Vagina (tissue), 2 donors: ENCODE results near the gene ELAC2. TPM values are rescaled to one million over a fixed set of nuclear protein-coding genes. Genes with fewer than 3 reads are reported as not detected.

Source experiments
- DNase-seq, 2 donors: peaks; one replicate each; pipeline ENCODE4 v3.0.0-alpha.2; 2017; ENCODE audit errors: extremely low spot score in 2 of 2
- H3K27ac ChIP-seq: fragments of 200-600 bp; sonication (generic); one replicate; pipeline ENCODE4 v1.5.1; 2019
- H3K27me3 ChIP-seq: fragments of 200-600 bp; sonication (generic); one replicate; pipeline ENCODE4 v1.5.1; 2019
- H3K36me3 ChIP-seq, 2 donors: fragments of 200-600 bp; sonication (generic); one replicate each; pipeline ENCODE4 v1.5.1; 2017 to 2019
- H3K4me1 ChIP-seq: fragments of 200-600 bp; sonication (generic); one replicate; pipeline ENCODE4 v1.5.1; 2019
- H3K4me3 ChIP-seq, 2 donors: fragments of 200-600 bp; sonication (generic); 1 replicate in 1 of 2; 2 replicates in 1 of 2; pipeline ENCODE4 v1.5.1; 2016 to 2019
- H3K9me3 ChIP-seq: fragments of 200-600 bp; sonication (generic); one replicate; pipeline ENCODE4 v1.5.1; 2019
- CTCF ChIP-seq, 3 experiments: fragments of 450-650 bp in 2 of 3; fragments of 200-600 bp in 1 of 3; sonication (generic) in 1 of 3; IDR thresholded peaks; one replicate each; pipeline ENCODE4 v1.5.1; 2017 to 2019; ENCODE audit warnings: antibody characterized with exemption in 3 of 3, mild to moderate bottlenecking in 2 of 3, moderate library complexity in 2 of 3
- POLR2A ChIP-seq, 2 donors: fragments of 450-650 bp; IDR thresholded peaks; one replicate each; pipeline ENCODE4 v1.6.1; 2017; ENCODE audit warnings: antibody characterized with exemption in 2 of 2, mild to moderate bottlenecking in 2 of 2, moderate library complexity in 2 of 2
- POLR2AphosphoS5 ChIP-seq, 2 donors: sonication (generic); formaldehyde crosslinking; IDR thresholded peaks; one replicate each; pipeline ENCODE4 v1.9.0; 2017; ENCODE audit warnings: antibody characterized with exemption in 2 of 2, mild to moderate bottlenecking in 2 of 2, low read depth in 1 of 2; ENCODE audit not compliant: insufficient read depth in 1 of 2
- intact Hi-C: fragments of 100-400 bp; cut with DNase I; formaldehyde crosslinking; loops from one replicate; pipeline ENCODE4 v1.15.1; 2023
- total RNA-seq: library from RNA; depleted of rRNA; stranded (reverse); fragments of >200 nt; gene quantifications from one replicate; pipeline ENCODE4 v1.2.3, GENCODE V29; 2016

ELAC2 gene
- total RNA-seq, 1 donor from 2014 or later, result 134 TPM

DNA sequence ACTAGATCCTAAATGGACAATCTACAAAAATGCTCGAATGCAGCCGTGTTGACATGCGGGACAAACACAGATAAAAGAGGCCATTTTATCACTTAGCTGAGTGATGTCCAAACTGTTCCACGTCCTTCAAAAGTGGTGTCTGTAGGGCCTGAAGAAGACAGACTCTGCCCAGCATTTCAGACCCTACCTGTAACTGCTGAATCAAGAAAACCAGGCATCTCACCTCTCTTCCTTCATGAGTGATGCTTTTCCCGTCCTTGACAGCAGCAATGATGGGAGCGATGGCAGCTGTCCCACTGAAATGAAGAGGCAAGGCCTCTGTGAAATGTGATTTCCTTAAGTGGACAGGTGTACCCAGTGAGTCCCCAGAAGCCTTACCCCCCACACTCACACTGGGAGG is 12.3 kb downstream of the ELAC2 start:
- no peak overlapping the region for H3K27ac ChIP-seq
- intact Hi-C loops, result no loop called here
- H3K27me3 ChIP-seq, result no peaks in the 10 kb centered on the region
- peaks cover 5% of the 10 kb centered on the region for H3K4me1 ChIP-seq
- DNase-seq, result no peak
- peaks cover 0 to 77% of the 10 kb centered on the region in 2 donors for H3K36me3 ChIP-seq
- no peak overlapping the region for H3K4me3 ChIP-seq
- TF ChIP-seq CTCF (IDR thresholded peaks at IDR 0.05), result no peak
- TF ChIP-seq POLR2A (IDR thresholded peaks at IDR 0.05), result no peak
- TF ChIP-seq POLR2AphosphoS5 (IDR thresholded peaks at IDR 0.05; ENCODE audit: insufficient read depth in 1 of 2, low read depth in 1 of 2), result no peak
- no peaks in the 10 kb centered on the region for H3K9me3 ChIP-seq

DNA sequence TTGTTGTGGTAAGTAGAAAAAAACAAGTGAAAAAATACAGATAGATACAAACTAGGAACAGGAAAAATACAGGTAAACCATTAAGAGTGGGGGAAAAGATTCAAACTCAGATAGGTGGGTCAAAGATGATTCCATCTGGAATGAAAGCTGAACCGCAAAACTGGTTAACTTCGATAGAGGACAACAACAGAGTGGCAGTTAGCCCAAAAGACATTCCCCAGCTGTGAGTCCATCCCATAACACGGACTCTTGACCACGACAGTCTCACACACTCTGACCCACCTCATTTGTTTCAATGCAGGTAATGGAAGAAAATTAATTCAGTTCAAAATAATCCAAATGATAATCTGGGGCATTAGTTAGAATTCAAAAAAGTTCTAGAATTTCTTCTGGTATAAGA is 13.5 kb downstream of the ELAC2 start:
- H3K36me3 ChIP-seq, result peaks cover 0 to 78% of the 10 kb centered on the region in 2 donors
- H3K4me3 ChIP-seq, result no peak overlapping the region
- no peak overlapping the region for H3K27ac ChIP-seq
- peaks cover 5% of the 10 kb centered on the region for H3K4me1 ChIP-seq
- intact Hi-C loops, result loop anchor here (5.0 kb wide), 1 partner anchor 822 kb away; no protein-coding TSS in a partner anchor
- TF ChIP-seq CTCF (IDR thresholded peaks at IDR 0.05) (no peak), POLR2AphosphoS5 (IDR thresholded peaks at IDR 0.05; ENCODE audit: insufficient read depth in 1 of 2, low read depth in 1 of 2) (no peak), POLR2A (IDR thresholded peaks at IDR 0.05) (no peak)
- no peaks in the 10 kb centered on the region for H3K27me3 ChIP-seq
- no peak for DNase-seq
- H3K9me3 ChIP-seq, result no peaks in the 10 kb centered on the region

DNA sequence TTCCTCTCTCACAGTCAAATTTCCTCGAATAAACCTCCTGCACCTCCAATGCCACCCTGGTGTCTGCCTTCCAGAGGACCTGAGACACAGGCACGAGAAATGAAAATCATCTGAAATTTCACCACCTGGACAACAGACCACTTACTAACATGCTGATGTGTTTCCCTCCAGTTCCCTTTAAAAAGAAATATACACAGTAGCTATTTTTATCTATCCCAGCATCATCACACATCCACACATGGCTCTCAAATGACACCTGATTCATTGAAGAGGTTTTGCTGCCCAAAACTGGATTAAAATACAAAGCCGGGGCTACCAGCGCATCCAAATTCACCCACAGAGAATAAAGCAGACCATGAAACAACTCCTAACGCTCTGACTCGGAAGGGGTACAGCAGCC is 13.9 kb downstream of the ELAC2 start:
- intact Hi-C loops, result loop anchor here (5.0 kb wide), 1 partner anchor 822 kb away; no protein-coding TSS in a partner anchor
- TF ChIP-seq POLR2AphosphoS5 (IDR thresholded peaks at IDR 0.05; ENCODE audit: insufficient read depth in 1 of 2, low read depth in 1 of 2), result no peak
- TF ChIP-seq CTCF (IDR thresholded peaks at IDR 0.05), result no peak
- TF ChIP-seq POLR2A (IDR thresholded peaks at IDR 0.05), result no peak
- Histone ChIP-seq H3K9me3 (no peaks in the 10 kb centered on the region), H3K27me3 (no peaks in the 10 kb centered on the region), H3K36me3 (peaks cover 0 to 81% of the 10 kb centered on the region in 2 donors), H3K4me3 (no peak overlapping the region), H3K27ac (no peak overlapping the region), H3K4me1 (peaks cover 5% of the 10 kb centered on the region)
- no peak for DNase-seq

GRCh38 chr17:13003454-13003851 is 14.4 kb downstream of the ELAC2 start:
- Histone ChIP-seq H3K4me1 (peaks cover 5% of the 10 kb centered on the region), H3K9me3 (no peaks in the 10 kb centered on the region), H3K27ac (no peak overlapping the region), H3K4me3 (no peak overlapping the region), H3K36me3 (peaks cover 0 to 82% of the 10 kb centered on the region in 2 donors), H3K27me3 (no peaks in the 10 kb centered on the region)
- TF ChIP-seq POLR2AphosphoS5 (IDR thresholded peaks at IDR 0.05; ENCODE audit: insufficient read depth in 1 of 2, low read depth in 1 of 2) (no peak), POLR2A (IDR thresholded peaks at IDR 0.05) (no peak), CTCF (IDR thresholded peaks at IDR 0.05) (no peak)
- intact Hi-C loops, result loop anchor here (5.0 kb wide), 1 partner anchor 821 kb away; no protein-coding TSS in a partner anchor
- no peak for DNase-seq

DNA sequence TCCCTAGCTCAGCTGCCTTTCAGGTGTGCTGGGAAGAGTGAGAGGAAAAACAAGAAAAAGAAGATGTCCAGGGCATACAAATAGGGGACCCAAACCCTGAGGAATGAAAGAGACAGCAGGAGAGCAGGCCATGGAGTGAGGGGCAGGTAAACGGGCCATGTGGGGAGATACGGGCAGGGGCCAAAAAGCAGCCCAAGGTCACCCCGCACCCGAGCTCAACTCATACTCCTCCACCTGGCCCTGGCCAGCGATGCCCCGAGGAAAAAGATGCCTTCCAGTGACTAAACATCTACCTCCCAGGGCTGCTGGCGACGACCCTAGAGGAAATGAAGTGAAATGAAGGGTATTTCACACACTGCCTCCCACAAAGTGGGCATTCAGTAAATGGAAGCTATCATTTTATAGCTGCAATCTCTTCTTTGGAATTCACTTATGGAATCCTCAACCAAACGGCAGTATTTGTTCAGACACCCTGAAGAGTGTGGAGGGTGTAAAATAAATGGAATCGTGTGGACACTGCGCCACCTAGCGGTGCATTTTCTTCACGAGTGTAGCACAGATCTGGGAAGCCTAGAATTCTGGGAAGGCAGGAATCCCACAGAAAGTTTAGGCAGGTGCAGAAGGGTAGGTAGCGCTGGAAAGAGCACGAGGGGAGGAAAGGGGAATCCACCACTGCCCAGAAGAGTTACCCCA is 14.9 kb downstream of the ELAC2 start:
- H3K4me1 ChIP-seq, result peaks cover 5% of the 10 kb centered on the region
- no peak overlapping the region for H3K4me3 ChIP-seq
- no peaks in the 10 kb centered on the region for H3K9me3 ChIP-seq
- H3K27ac ChIP-seq, result no peak overlapping the region
- H3K36me3 ChIP-seq, result peaks cover 0 to 82% of the 10 kb centered on the region in 2 donors
- H3K27me3 ChIP-seq, result no peaks in the 10 kb centered on the region
- intact Hi-C loops, result loop anchor here (5.0 kb wide), 1 partner anchor 821 kb away; no protein-coding TSS in a partner anchor
- no peak for DNase-seq
- no peak for TF ChIP-seq POLR2A (IDR thresholded peaks at IDR 0.05)
- no peak for TF ChIP-seq POLR2AphosphoS5 (IDR thresholded peaks at IDR 0.05; ENCODE audit: insufficient read depth in 1 of 2, low read depth in 1 of 2)
- peak; percentile 69 to 85 (median 71) for TF ChIP-seq CTCF (IDR thresholded peaks at IDR 0.05)
